GM10266 (cell line): ENCODE data around the gene JCHAIN.
"Not testable (repeated sequence)": the region's sequence is repeated elsewhere in the genome, so short reads cannot be mapped to it uniquely, and the experiment has no call there.

Experiments used
- DNase-seq: peaks from one replicate; pipeline ENCODE4 v3.0.0; 2012; ENCODE audit errors: extremely low spot score
- CTCF ChIP-seq: IDR thresholded peaks from 2 replicates; pipeline ENCODE4 v1.5.1; 2012; ENCODE audit warnings: mild to moderate bottlenecking, low read depth; ENCODE audit not compliant: control insufficient read depth, insufficient read depth; ENCODE audit errors: missing control alignments

JCHAIN gene

GRCh38 chr4:70687821-70688794 lies 21.8 kb upstream of the JCHAIN start, which contains the start of gene UTP3:
Gene UTP3 (plus strand): TSS chr4:70688532. CDS start chr4:70688678, 146 bp downstream.
- TF ChIP-seq CTCF: peak; percentile 95
- peak; percentile 74 for DNase-seq

- no peak for TF ChIP-seq CTCF
- no peak for DNase-seq
Observed at GRCh38 chr4:70687392-70687791, 21.1 kb upstream of the JCHAIN start.

GRCh38 chr4:70682142-70682541 lies 15.8 kb upstream of the JCHAIN start:
- not testable (repeated sequence) for DNase-seq

GRCh38 chr4:70681704-70682103 lies 15.4 kb upstream of the JCHAIN start:
- no peak for TF ChIP-seq CTCF
- DNase-seq: peak; percentile 24

DNA sequence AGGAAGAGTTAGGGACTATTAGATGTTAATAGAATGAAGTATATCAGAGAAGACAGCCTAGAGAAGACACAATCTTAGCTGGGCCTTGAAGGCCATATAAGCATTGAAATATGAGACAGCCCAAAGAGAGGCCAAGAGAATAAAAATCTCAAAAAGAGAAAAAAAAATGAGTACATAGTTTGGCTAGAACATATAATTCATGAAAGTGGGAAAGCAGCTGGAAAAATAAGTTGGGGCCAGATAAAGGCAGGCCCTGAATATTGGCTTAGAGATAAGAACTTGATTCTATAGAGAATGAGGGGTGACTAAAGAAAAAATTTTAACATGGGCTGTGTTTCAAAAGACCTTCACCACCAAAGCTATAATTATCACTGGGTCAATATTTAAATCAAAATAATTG lies 14.6 kb upstream of the JCHAIN start:
- TF ChIP-seq CTCF: no peak
- DNase-seq: no peak

GRCh38 chr4:70678383-70678999 lies 12.2 kb upstream of the JCHAIN start:
- peak; percentile 12 for DNase-seq
- TF ChIP-seq CTCF: no peak

DNA sequence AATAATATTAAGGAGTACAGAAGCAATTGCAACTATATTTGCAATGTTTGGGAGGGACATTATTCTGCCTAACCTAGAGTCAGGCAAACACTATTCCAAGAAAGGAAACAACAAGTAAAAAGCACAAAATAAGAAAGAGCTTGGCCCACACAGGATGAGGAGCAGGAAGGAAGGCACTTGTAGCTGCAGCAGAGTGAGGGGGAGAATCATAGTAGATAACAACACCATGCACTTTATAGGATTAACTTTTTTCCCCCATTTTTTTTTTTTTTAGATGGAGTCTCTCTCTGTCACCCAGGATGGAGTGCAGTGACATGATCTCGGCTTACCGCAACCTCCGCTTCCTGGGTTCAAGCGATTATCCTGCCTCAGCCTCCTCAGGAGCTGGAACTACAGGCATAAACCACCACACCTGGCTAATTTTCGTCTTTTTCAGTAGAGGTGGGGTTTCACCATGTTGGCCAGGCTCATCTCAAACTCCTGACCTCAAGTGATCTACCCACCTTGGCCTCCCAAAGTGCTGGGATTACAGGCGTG lies 10.3 kb upstream of the JCHAIN start:
- no peak for DNase-seq
- no peak for TF ChIP-seq CTCF
